Activated naive CD8-positive, alpha-beta T cell treated with anti-CD3 and anti-CD28 coated beads, Interleukin-2, amount 10 ng/mL, durations not matched to agents 7 days and 5 days (primary cell): ENCODE results near the gene TLCD1. TPM values are rescaled to one million over a fixed set of nuclear protein-coding genes. Genes with fewer than 3 reads are reported as not detected.
"Not testable (repeated sequence)": the region's sequence is repeated elsewhere in the genome, so short reads cannot be mapped to it uniquely, and the experiment has no call there.

Experiments
- ATAC-seq: fragments of 150-1000 bp; cut with Tn5 transposase; one replicate; pipeline ENCODE4 v1.10.0; 2021; ENCODE audit warnings: low read depth, moderate library complexity
- POLR2A ChIA-PET: fragments of 350-600 bp; sonication (Branson Sonifier 250); formaldehyde crosslinking; loops from one replicate; lab custom pipeline; 2021; ENCODE audit warnings: antibody characterized with exemption; lab: Charles Lee
- DNase-seq: peaks from one replicate; pipeline ENCODE4 v3.0.0; 2021
- H3K27ac Mint-ChIP-seq: one replicate; pipeline ENCODE4 v1.8.0; 2022; ENCODE audit warnings: mild to moderate bottlenecking, mixed read lengths
- H3K27me3 Mint-ChIP-seq: one replicate; pipeline ENCODE4 v1.8.0; 2022; ENCODE audit warnings: mild to moderate bottlenecking, moderate library complexity, mixed read lengths
- H3K36me3 Mint-ChIP-seq: one replicate; pipeline ENCODE4 v1.8.0; 2021; ENCODE audit warnings: mild to moderate bottlenecking, mixed read lengths
- H3K4me1 Mint-ChIP-seq: one replicate; pipeline ENCODE4 v1.8.0; 2021; ENCODE audit warnings: mixed read lengths
- H3K4me3 Mint-ChIP-seq: one replicate; pipeline ENCODE4 v1.8.0; 2022; ENCODE audit warnings: mild to moderate bottlenecking, moderate library complexity, mixed read lengths
- H3K9me3 Mint-ChIP-seq: one replicate; pipeline ENCODE4 v1.8.0; 2021; ENCODE audit warnings: mixed read lengths
- total RNA-seq, 2 experiments: library from RNA; stranded (reverse); gene quantifications; one replicate each; pipeline ENCODE4 v1.2.3, GENCODE V29; 2021

The TLCD1 gene
- total RNA-seq, 2 experiments from 2014 or later: 1.6 to 2.2 TPM

- peaks cover 8% of the 10 kb centered on the region for H3K27me3 Mint-ChIP-seq
- H3K9me3 Mint-ChIP-seq: no peaks in the 10 kb centered on the region
- peak overlapping the region; percentile 42 for H3K27ac Mint-ChIP-seq
- DNase-seq (no peak), ATAC-seq (no peak)
- H3K36me3 Mint-ChIP-seq: peaks cover 32% of the 10 kb centered on the region
- POLR2A ChIA-PET: interaction anchor here (0.6 to 5.0 kb wide), 3 partner anchors 9 to 201 kb away, joined by 3 to 50 read pairs (median 3); partner anchors contain the start of gene PROCA1
- H3K4me1 Mint-ChIP-seq: peaks cover 47% of the 10 kb centered on the region
- peak overlapping the region; percentile 58 for H3K4me3 Mint-ChIP-seq
These were observed 3.4 kb downstream of the TLCD1 start for GRCh38 chr17:28722417-28723158.

- POLR2A ChIA-PET: interaction anchor here (0.5 to 5.0 kb wide), 11 partner anchors 8 to 416 kb away, joined by 3 to 50 read pairs (median 6); partner anchors contain the start of genes FLOT2, NEK8, PHF12 and PROCA1
- H3K27ac Mint-ChIP-seq: peak overlapping the region; percentile 97
- ATAC-seq, DNase-seq, H3K9me3 Mint-ChIP-seq: not testable (repeated sequence)
- peaks cover 47% of the 10 kb centered on the region for H3K4me1 Mint-ChIP-seq
- peaks cover 13% of the 10 kb centered on the region for H3K27me3 Mint-ChIP-seq
- H3K4me3 Mint-ChIP-seq: peak overlapping the region; percentile 95
- peaks cover 32% of the 10 kb centered on the region for H3K36me3 Mint-ChIP-seq
These were observed 5.1 kb downstream of the TLCD1 start for GRCh38 chr17:28720997-28721329.

GRCh38 chr17:28720247-28720996 is 5.6 kb downstream of the TLCD1 start:
- ATAC-seq (no peak), DNase-seq (no peak)
- POLR2A ChIA-PET: interaction anchor here (0.5 to 5.0 kb wide), 25 partner anchors 8 to 419 kb away, joined by 3 to 50 read pairs (median 6); partner anchors contain the start of genes ALDOC, BLTP2, FLOT2 and NEK8
- Mint-ChIP-seq H3K27me3 (peaks cover 19% of the 10 kb centered on the region), H3K9me3 (no peaks in the 10 kb centered on the region), H3K27ac (peak overlapping the region; percentile 97), H3K4me3 (peak overlapping the region; percentile 95), H3K4me1 (peaks cover 43% of the 10 kb centered on the region), H3K36me3 (peaks cover 32% of the 10 kb centered on the region)

- H3K27ac Mint-ChIP-seq: peak overlapping the region; percentile 97
- H3K9me3 Mint-ChIP-seq: no peaks in the 10 kb centered on the region
- POLR2A ChIA-PET: interaction anchor here (0.6 to 5.0 kb wide), 26 partner anchors 8 to 847 kb away, joined by 3 to 50 read pairs (median 6); partner anchors contain the start of genes BLTP2, FAM222B, FLOT2 and NEK8
- DNase-seq: no peak
- ATAC-seq: no peak
- H3K4me3 Mint-ChIP-seq: peak overlapping the region; percentile 95
- peaks cover 27% of the 10 kb centered on the region for H3K36me3 Mint-ChIP-seq
- peaks cover 29% of the 10 kb centered on the region for H3K27me3 Mint-ChIP-seq
- peaks cover 32% of the 10 kb centered on the region for H3K4me1 Mint-ChIP-seq
These were observed 7.0 kb downstream of the TLCD1 start for GRCh38 chr17:28719021-28719433.

GRCh38 chr17:28718333-28719020 is 7.6 kb downstream of the TLCD1 start:
- Mint-ChIP-seq H3K27ac (peak overlapping the region; percentile 47), H3K27me3 (peaks cover 30% of the 10 kb centered on the region), H3K4me1 (peaks cover 27% of the 10 kb centered on the region), H3K4me3 (peak overlapping the region; percentile 70), H3K9me3 (no peaks in the 10 kb centered on the region), H3K36me3 (peaks cover 22% of the 10 kb centered on the region)
- ATAC-seq: no peak
- DNase-seq: no peak
- POLR2A ChIA-PET: interaction anchor here (1.2 to 5.0 kb wide), 6 partner anchors 7 to 421 kb away, joined by 3 to 50 read pairs (median 10); partner anchors contain the start of genes BLTP2, PHF12 and PROCA1

- DNase-seq (no peak), ATAC-seq (no peak)
- H3K4me3 Mint-ChIP-seq: peak within 1 kb of the TSS; percentile 70
- POLR2A ChIA-PET: no interaction called here
- H3K36me3 Mint-ChIP-seq: peaks cover 21% of the 10 kb centered on the region
- peak within 1 kb of the TSS; percentile 47 for H3K27ac Mint-ChIP-seq
- peaks cover 30% of the 10 kb centered on the region for H3K27me3 Mint-ChIP-seq
- H3K4me1 Mint-ChIP-seq: peaks cover 23% of the 10 kb centered on the region
- no peaks in the 10 kb centered on the region for H3K9me3 Mint-ChIP-seq
These were observed 8.3 kb downstream of the TLCD1 start, which contains the start of gene RAB34 for GRCh38 chr17:28717578-28718332. TSS of gene RAB34 (minus strand) at chr17:28717868. CDS start at chr17:28717266, 602 bp downstream.

GRCh38 chr17:28716740-28717577 is 9.1 kb downstream of the TLCD1 start:
- Mint-ChIP-seq H3K27ac (no peak overlapping the region), H3K36me3 (peaks cover 22% of the 10 kb centered on the region), H3K27me3 (peaks cover 30% of the 10 kb centered on the region), H3K4me1 (peaks cover 23% of the 10 kb centered on the region), H3K4me3 (no peak overlapping the region), H3K9me3 (no peaks in the 10 kb centered on the region)
- ATAC-seq: no peak
- no peak for DNase-seq
- POLR2A ChIA-PET: no interaction called here

DNA sequence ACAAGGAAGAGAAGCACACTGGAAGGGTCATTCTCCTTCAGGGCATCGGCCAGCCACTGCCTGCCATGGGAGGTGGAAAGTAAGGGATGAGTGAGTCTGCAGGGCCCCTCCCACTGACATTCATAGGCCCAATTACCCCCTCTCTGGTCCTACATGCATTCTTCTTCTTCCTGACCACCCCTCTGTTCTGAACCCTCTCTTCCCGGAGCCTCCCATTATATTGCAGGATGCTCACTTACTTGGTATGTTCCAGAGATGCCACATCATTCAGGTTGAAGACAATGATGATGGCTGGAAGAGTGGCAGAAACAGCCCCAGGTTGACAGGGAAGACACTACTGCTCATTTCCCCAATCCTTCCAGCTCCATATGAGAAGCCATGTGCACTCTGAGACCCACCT is 10.8 kb downstream of the TLCD1 start:
- DNase-seq (no peak), ATAC-seq (no peak)
- H3K27ac Mint-ChIP-seq: no peak overlapping the region
- POLR2A ChIA-PET: interaction anchor here (0.7 kb wide), 1 partner anchor 13 kb away, joined by 3 read pairs; no protein-coding TSS in a partner anchor
- no peak overlapping the region for H3K4me3 Mint-ChIP-seq
- H3K27me3 Mint-ChIP-seq: peaks cover 30% of the 10 kb centered on the region
- peaks cover 23% of the 10 kb centered on the region for H3K4me1 Mint-ChIP-seq
- H3K36me3 Mint-ChIP-seq: peaks cover 6% of the 10 kb centered on the region
- H3K9me3 Mint-ChIP-seq: no peaks in the 10 kb centered on the region

GRCh38 chr17:28714281-28714680 is 11.8 kb downstream of the TLCD1 start:
- no peak overlapping the region for H3K27ac Mint-ChIP-seq
- POLR2A ChIA-PET: no interaction called here

DNA sequence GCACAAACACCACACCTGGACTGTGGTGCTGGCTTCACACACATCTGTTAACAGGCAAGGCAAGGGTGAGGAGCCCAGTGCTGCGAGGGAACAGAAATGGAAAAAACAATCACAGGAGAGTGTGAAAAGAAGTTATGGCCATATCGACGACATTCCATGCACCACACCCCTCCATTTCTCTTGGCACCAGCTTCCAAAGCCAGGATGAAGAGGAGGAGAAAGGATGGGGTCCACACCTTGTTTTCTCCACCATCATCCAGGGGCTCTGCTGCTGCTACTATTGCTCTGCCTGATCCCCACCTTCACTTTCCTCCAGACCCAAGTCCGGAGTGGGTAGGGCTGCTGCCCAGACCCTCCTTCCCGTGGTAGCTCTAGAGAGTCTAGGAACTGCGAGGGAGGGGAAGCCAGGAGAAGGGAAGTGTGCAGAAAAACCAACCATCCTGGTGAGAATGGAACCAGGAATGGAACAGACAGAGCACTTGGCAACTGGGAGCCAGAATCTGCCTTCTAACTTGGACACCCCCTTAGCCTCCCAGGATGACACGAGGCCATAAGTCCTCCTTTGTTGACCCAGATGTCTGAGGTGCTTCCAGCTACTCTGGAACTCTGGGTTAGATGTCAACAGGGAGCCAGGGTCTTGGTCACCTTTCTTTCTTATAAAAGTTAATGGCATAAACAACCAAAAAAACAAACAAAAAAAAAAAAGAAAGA is 13.2 kb downstream of the TLCD1 start:
- no peak for ATAC-seq
- H3K9me3 Mint-ChIP-seq: no peaks in the 10 kb centered on the region
- peaks cover 6% of the 10 kb centered on the region for H3K36me3 Mint-ChIP-seq
- H3K27ac Mint-ChIP-seq: peak overlapping the region; percentile 99
- no peak for DNase-seq
- H3K4me1 Mint-ChIP-seq: peaks cover 19% of the 10 kb centered on the region
- peaks cover 23% of the 10 kb centered on the region for H3K27me3 Mint-ChIP-seq
- POLR2A ChIA-PET: interaction anchor here (0.6 to 3.3 kb wide), 7 partner anchors 8 to 137 kb away, joined by 3 to 50 read pairs (median 9); partner anchors contain the start of genes ALDOC, BLTP2, NEK8 and RPL23A
- peak overlapping the region; percentile 95 for H3K4me3 Mint-ChIP-seq

More at GRCh38 chr17:28714281-28714680, 11.8 kb downstream of the TLCD1 start:
- H3K4me3 Mint-ChIP-seq: no peak overlapping the region
- DNase-seq (no peak), ATAC-seq (no peak)
- no peaks in the 10 kb centered on the region for H3K9me3 Mint-ChIP-seq
- peaks cover 30% of the 10 kb centered on the region for H3K27me3 Mint-ChIP-seq
- H3K36me3 Mint-ChIP-seq: peaks cover 2% of the 10 kb centered on the region
- H3K4me1 Mint-ChIP-seq: peaks cover 22% of the 10 kb centered on the region
